IPS-NIHi11 (cell line): Measurements from ENCODE around the gene SRPRB.

Experiments
- DNase-seq: peaks from one replicate; pipeline ENCODE4 v3.0.0; 2012; ENCODE audit warnings: mixed read lengths, low spot score

Gene SRPRB

GRCh38 chr3:133840767-133841166 lies 35.2 kb downstream of the SRPRB start:
- DNase-seq: no peak

- DNase-seq: no peak
Measured at GRCh38 chr3:133841196-133841595, 35.6 kb downstream of the SRPRB start.

- DNase-seq: no peak
Measured at GRCh38 chr3:133842158-133842557, 36.5 kb downstream of the SRPRB start.

GRCh38 chr3:133843634-133844033 lies 38.0 kb downstream of the SRPRB start:
- no peak for DNase-seq

GRCh38 chr3:133845127-133845526 lies 39.5 kb downstream of the SRPRB start:
- DNase-seq: no peak

- no peak for DNase-seq
Measured at GRCh38 chr3:133849346-133849745, 43.7 kb downstream of the SRPRB start.

- no peak for DNase-seq
Measured at GRCh38 chr3:133850034-133850433, 44.4 kb downstream of the SRPRB start.

- no peak for DNase-seq
Measured at GRCh38 chr3:133851266-133851906, 45.8 kb downstream of the SRPRB start.

- DNase-seq: no peak
Measured at GRCh38 chr3:133851931-133852330, 46.3 kb downstream of the SRPRB start.

- DNase-seq: no peak
Measured at GRCh38 chr3:133853063-133853924, 47.7 kb downstream of the SRPRB start.

GRCh38 chr3:133853925-133854227 lies 48.3 kb downstream of the SRPRB start:
- DNase-seq: no peak

- no peak for DNase-seq
Measured at GRCh38 chr3:133854264-133855001, 48.8 kb downstream of the SRPRB start.

- no peak for DNase-seq
Measured at GRCh38 chr3:133855002-133855370, 49.4 kb downstream of the SRPRB start.

- no peak for DNase-seq
Measured at GRCh38 chr3:133855772-133856171, 50.2 kb downstream of the SRPRB start.

GRCh38 chr3:133856316-133856715 lies 50.7 kb downstream of the SRPRB start:
- no peak for DNase-seq

- DNase-seq: no peak
Measured at GRCh38 chr3:133857767-133858166, 52.2 kb downstream of the SRPRB start.

GRCh38 chr3:133859381-133860234 lies 54.0 kb downstream of the SRPRB start:
- no peak for DNase-seq

- DNase-seq: no peak
Measured at GRCh38 chr3:133860519-133860918, 54.9 kb downstream of the SRPRB start.

GRCh38 chr3:133862161-133862560 lies 56.5 kb downstream of the SRPRB start:
- DNase-seq: no peak

GRCh38 chr3:133863911-133864310 lies 58.3 kb downstream of the SRPRB start:
- DNase-seq: no peak

- no peak for DNase-seq
Measured at GRCh38 chr3:133864616-133865015, 59.0 kb downstream of the SRPRB start.
